Stimulated activated CD4-positive, alpha-beta T cell treated with anti-CD3 and anti-CD28 coated beads, Interleukin-12 subunit alpha, Interleukin-12 subunit beta, amount 100 ng/mL, for 4 hours (primary cell): Measurements from ENCODE around the gene OGDH.
"Not testable (repeated sequence)": the region's sequence is repeated elsewhere in the genome, so short reads cannot be mapped to it uniquely, and the experiment has no call there.

ENCODE experiments used
- DNase-seq: peaks from one replicate; pipeline ENCODE4 v3.0.0-alpha.2; 2020

The OGDH gene

DNA sequence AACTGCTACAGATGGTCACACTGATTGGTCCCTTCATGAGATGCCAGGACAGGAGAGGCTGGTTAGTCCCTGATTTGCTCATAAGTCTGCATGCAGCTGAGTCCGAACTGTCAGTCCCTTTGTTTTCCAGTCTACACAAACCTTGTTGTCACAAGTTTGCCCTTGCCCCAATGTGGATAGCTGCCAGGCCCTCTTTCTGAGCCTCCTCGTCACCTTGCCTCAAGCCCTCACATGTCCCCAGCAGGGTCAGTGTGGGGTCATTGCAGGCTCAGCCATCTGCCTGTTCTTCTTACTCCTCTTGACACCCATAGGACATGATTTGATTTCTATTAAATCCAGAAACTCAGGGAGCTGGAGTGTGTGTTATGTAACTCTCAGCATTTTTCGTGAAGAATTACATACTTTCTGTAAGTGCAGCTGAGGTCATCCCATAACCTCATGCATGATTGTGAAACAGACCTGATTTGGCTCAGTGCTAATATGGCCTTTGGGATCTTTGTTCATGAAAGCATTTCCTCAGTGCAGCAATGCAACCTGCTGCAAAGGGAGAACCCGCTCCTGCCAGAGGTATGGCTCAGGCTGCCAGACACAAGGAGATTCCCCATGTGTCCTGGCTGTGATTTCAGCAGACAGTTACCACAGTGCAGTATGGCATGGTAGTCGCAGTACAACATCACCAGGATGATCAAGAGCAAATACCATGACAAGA, 72.2 kb downstream of the OGDH start:
- no peak for DNase-seq

DNA sequence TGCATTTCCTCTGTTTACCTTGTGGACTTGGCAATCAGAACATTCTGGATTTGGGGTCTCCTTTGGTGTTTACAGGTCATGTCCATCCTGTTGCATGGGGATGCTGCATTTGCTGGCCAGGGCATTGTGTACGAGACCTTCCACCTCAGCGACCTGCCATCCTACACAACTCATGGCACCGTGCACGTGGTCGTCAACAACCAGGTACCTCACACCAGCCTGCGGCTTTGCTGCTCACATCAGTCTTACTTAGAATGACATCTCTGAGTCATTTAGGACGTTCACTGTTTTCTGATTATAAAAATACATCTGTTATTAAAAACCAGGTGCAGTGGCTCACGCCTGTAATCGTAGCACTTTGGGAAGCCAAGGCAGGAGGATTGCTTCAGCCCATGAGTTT, 75.2 kb downstream of the OGDH start:
- DNase-seq, result no peak

DNA sequence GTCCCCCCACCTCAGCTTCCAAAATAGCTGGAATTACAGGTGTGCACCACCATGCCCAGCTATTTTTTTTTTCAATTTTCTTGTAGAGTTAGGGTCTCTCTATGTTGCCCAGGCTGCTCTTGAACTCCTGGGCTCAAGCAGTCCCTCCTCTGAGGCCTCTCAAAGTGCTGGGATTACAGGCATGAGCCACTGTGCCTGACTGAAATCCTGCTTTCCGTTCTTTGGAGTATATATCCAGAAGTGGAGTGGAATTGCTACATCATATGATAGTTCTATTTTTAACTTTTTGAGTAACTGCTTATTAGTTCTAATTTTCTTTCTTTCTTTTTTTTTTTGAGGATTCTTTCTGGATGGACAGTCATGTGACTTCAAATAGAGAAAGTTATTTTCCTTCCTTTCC, 79.3 kb downstream of the OGDH start:
- DNase-seq, result no peak

DNA sequence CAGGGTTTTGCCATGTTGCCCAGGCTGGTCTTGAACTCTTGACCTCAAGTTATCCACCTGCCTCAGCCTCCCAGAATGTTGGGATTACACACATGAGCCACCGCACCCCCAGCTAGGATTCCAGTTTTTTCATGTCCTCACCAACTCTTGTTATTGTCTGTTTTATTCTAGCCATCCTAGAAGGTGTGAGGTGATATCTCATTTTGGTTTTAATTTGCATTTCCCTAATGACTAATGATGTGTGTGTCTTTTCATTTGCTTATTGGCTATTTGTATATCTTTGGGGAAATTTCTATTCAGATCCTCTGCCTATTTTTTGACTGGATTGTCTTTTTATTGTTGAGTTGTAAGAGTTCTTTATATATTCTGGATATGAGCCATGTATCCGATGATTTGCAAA, 83.0 kb downstream of the OGDH start:
- DNase-seq, result no peak

DNA sequence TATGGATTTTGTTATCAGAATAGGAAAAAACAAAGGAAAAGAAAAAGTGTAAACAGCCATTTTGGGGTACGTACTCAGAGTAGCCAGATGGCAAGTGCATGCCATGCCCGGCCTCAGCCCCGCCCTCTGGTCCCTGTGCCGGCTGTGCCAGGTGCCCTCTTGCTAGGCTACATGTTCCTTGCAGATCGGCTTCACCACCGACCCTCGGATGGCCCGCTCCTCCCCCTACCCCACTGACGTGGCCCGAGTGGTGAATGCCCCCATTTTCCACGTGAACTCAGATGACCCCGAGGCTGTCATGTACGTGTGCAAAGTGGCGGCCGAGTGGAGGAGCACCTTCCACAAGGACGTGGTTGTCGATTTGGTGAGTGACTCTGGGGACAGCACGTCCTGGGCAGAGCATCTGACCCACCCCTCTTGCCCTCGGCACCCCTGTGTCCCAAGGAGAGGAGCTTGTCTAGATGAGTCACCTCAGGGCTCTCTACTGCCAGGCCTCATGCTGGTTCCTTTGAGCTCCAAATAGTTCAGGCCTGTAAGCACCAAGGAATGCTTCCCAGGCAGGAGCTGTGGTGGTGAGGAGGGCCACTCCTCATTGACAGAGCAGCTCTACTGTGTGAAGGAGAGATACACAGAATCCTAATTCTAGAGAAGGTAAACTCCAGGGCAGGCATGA, 87.3 kb downstream of the OGDH start:
- no peak for DNase-seq

DNA sequence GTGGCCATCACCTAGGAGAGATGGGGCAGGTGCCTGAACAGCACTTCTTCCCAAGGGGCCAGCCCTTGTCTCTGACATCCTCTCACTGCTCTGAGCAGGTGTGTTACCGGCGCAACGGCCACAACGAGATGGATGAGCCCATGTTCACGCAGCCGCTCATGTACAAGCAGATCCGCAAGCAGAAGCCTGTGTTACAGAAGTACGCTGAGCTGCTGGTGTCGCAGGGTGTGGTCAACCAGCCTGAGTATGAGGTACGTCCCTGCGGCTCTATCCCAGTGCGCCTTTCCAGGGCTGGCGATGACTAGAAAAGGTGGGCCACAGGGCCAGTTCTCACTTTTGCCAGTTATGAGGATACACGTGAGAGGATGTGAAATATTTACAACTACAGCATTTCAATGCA, 87.9 kb downstream of the OGDH start:
- DNase-seq, result no peak

DNA sequence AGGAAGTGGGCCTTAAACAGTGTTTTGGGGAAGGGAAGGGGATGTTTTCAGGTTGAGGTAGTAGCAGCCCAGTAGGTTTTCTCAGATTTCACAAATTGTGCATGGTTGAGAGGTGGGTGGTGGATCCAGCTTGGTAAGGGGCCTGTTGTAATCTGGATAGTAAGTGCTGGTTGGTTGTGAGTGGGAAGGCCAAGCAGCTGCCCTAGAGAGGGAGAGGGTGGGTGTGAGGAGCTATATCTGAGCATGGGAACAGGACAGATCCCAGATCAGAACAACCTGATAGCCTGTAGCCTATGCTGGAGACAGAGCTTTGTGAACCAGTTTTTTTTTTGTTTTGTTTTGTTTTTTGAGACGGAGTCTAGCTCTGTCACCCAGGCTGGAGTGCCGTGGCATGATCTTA, 88.3 kb downstream of the OGDH start:
- no peak for DNase-seq

DNA sequence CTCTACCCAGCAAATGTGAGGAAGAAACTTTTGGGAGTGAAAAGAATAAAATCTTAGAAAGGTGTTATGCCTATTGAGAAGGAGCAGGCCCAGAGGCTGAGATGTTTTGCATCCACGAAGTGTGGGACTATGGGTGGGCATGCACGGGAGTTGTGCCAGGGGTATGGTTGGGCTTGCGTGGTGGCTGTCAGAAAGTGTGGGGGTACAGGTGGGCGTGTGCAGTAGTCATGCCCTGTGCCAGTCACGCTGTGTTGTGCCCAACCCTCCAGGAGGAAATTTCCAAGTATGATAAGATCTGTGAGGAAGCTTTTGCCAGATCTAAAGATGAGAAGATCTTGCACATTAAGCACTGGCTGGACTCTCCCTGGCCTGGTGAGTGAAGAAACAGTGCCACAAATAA, 89.3 kb downstream of the OGDH start:
- DNase-seq, result no peak

DNA sequence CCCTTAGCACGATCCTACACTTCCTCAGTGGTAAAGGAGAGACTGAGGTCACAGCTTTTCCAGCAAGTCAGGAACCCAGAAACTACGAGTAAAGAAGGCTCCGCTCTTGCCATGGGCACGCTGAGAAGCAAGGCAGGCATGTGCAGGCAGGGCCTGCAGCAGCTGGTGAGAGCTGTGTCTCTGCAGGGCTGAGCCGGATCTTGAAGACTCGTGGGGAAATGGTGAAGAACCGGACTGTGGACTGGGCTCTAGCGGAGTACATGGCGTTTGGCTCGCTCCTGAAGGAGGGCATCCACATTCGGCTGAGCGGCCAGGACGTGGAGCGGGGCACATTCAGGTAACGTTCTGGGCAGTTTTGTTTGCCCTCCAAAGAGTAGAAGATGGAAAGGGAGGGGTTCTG, 90.3 kb downstream of the OGDH start:
- no peak for DNase-seq

DNA sequence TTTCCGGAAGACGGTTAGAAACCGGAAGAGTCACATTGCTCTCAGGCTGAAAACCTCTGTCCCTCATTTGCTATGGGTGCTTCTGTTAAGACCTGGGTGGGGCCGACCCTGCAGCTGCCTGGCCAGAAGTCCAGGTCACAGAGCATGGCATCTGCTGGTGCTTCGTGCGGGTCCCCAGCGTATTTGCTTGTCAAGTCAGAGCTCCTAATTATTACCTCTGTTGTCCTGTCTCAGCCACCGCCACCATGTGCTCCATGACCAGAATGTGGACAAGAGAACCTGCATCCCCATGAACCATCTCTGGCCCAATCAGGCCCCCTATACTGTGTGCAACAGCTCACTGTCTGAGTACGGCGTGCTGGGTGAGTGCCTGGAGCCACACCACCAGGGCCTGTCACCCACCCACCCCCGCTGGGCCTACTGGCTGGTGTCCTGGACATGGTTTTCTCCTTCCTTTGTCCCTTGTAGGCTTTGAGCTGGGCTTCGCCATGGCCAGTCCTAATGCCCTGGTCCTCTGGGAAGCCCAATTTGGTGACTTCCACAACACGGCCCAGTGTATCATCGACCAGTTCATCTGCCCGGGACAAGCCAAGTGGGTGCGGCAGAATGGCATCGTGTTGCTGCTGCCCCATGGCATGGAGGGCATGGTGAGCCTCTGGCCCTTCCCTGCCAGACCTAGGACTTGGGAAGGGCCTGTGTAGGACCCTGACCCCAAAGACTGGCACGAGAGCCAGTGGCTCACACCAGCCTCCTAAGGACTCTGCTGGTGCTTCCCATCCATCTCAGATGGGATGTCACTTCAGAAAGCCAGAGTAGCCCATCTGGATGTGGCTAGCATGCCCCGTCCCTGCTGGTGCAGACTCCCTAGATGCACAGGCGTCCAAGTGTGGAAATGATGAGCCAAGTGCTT, 91.0 kb downstream of the OGDH start:
- DNase-seq, result no peak

DNA sequence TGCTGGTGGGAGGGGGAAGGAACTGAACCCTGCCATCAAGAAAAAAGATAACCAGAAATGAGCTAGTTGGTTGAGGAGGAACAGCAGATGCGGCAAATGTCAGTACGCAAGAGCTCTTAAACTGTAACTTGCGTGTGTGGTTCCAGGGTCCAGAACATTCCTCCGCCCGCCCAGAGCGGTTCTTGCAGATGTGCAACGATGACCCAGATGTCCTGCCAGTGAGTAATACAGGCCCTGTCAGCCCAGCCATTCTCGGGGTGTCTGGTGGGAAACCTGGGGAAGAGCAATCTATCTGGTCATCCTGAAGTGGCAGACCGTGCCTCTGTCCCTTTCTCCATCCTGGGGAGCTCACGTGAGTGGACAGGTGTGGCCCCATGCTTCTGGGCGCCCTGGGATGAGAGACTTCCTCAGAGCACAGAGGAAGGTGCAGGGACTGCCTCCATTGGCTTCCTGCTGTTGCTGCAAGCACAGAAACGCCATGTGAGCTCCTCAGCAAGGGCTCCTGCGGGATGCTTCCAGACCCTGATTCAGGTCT, 91.7 kb downstream of the OGDH start:
- DNase-seq, result no peak

DNA sequence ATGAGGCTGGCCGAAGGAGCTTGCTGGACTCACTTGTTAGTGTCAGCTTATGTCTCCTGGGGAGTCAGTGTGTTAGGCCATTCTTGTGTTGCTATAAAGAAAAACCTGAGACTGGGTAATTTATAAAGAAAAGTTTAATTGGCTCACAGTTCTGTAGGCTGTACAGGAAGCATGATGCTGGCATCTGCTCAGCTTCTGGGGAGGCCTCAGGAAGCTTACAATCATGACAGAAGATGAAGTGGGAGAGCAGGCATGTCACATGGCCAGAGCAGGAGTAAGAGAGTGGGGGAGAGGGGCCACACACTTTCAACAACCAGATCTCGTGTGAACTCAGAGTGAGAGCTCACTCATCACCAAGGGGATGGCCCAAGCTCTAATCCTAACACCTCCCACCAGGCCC, 93.2 kb downstream of the OGDH start:
- not testable (repeated sequence) for DNase-seq

DNA sequence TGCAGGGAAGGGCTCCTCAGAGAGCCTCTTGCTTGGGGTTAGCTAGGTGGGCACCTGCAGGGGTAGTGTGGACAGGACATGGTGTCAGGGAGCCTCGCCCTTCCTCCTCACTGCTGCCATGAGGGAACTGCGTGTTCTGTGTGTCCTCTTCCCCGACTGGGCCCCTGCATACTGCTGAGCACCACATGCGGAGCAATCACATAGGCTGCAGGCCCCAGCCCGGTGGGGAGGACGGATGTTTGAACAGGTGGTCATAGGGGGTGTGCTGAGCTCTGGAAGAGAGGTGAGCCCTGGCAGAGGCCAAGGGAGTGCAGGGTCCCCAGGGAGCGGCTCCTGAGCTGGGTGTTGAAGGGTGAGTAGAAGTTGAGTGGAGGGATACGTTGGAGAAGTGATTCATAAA, 93.9 kb downstream of the OGDH start:
- DNase-seq, result no peak

DNA sequence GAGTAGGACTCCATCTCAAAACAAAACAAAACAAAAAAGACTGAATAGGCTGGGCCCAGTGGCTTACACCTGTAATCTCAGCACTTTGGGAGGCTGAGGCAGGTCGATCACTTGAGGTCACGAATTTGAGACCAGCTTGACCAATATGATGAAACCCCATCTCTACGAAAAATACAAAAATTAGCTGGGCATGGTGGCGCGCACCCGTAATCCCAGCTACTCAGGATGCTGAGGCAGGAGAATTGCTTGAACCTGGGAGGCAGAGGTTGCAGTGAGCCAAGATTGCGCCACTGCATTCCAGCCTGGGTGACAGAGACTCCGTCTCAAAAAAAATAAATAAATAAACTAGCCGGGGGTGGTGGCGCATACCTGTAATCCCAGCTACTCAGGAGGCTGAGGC, 97.0 kb downstream of the OGDH start:
- DNase-seq, result not testable (repeated sequence)

DNA sequence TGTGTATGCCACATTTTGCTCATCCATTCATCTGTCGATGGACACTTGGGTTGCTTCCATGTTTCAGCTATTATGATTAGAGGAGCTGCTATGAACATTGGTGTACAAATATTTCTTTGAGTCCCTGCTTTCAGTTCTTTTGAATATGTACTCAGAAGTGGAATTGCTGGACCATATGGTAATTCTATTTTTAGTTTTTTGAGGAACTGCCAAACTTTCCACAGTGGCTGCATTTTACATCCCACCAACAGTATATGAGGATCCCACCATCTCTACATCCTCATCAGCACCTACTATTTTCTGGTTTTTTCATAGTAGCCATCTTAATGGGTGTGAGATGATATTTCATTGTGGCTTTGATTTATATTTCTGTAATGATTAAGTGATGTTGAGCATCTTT, 97.5 kb downstream of the OGDH start:
- no peak for DNase-seq

DNA sequence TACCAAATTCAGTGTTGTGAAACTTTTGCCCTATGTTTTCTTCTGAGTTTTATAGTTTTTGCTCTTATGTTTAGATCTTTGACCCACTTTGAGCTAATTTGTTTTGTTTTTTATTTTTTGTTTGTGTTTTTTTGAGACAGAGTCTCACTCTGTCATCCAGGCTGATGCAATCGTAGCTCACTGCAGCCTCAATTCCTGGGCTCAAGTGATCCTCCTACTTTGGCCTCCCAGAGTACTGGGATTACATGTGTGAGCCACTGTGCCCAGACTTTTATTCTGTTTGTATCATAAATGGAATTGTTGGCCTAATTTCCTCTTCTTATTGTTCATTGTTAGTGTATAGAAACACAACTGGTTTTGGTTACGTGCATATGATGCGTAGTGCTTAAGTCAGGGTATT, 99.0 kb downstream of the OGDH start:
- no peak for DNase-seq

DNA sequence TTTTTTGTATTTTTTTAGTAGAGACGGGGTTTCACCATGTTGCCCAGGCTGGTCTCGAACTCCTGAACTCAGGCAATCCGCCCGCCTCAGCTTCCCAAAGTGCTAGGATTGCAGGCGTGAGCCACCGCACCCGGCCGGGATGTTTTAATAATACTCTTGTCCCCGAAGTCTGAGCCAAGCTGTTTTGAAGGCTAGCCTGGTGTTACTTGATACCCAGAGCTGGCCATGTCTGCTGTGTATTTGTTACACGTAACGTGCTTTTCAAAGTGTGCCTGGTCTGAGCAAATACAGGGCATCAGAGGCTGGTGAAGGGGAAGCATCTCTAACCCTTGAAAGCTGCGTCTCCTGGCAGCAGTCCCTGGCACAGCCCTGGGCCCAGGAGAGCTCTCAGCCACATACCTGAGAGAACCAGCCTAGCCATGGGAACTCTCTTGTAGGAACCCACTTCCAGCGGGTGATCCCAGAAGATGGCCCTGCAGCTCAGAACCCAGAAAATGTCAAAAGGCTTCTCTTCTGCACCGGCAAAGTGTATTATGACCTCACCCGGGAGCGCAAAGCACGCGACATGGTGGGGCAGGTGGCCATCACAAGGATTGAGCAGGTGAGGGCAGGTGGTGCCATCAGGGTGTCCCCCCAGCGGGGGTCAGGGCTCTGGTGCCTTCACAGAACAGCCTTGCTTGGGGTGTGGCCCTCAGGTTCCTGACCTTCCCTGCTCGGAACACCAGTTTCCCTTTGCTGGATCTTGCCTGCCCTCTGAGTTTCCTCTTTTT, 100.5 kb downstream of the OGDH start:
- no peak for DNase-seq

DNA sequence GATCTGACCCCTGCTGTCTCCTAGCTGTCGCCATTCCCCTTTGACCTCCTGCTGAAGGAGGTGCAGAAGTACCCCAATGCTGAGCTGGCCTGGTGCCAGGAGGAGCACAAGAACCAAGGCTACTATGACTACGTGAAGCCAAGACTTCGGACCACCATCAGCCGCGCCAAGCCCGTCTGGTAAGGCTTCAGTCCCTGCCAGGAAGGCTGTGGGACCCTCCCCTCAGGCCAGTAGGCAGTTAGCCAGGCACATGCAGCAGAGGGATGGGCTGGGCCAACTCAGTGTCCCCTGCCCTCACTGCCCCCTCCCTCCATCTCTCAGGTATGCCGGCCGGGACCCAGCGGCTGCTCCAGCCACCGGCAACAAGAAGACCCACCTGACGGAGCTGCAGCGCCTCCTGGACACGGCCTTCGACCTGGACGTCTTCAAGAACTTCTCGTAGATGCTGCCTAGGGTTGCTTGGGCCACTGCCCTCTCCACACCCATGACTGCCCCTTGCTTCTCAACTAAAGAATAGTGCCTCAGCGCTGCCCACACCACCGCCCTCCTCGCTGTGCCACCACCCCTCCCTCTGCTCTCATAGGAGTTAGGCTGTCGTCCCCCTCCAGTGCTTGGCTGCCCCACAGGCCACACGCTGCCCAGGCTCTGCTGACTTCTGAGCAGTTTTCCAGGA, 101.3 kb downstream of the OGDH start:
- no peak for DNase-seq

DNA sequence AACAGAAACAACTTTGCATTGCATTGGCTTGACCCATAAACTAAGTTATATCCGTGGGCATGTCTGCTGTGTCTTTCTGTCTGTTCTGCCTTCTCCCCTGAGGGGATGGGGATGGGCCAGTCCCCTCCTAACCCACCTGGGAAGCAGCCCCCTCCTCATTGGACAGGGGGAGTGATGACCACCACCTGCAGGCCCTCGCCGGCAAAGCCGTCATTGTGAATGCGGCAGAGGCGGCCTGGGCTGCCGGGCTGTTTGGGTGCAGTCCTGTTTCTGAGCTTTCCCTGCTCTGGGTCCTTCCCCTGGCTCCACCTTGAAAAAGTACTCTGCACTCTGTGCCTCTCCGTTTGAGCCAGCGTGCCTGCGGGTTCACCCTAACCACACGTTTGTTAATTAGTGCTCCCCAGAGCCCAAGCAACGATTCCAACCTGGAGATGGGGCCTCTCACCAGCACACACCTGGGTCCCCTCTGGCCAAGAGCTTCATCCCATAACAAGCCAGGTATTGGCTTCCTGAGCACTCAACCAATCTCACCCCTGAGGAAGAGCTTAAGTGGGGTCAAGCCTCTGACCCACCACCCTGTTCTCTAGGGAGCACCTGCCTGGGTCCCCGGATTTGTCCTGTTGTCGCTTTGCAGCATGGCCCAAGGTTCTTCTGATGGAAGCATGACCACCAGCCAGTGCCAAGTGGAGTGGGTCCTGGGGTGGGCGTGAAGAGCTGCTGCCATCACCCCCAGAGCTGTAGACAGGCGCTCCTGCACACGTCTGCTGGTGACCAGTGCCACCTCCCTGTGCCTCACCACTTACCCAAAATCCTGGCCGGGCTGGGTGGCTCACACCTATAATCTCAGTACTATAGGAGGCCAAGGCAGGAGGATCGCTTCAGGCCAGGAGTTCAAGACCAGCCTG, 102.8 kb downstream of the OGDH start:
- no peak for DNase-seq

DNA sequence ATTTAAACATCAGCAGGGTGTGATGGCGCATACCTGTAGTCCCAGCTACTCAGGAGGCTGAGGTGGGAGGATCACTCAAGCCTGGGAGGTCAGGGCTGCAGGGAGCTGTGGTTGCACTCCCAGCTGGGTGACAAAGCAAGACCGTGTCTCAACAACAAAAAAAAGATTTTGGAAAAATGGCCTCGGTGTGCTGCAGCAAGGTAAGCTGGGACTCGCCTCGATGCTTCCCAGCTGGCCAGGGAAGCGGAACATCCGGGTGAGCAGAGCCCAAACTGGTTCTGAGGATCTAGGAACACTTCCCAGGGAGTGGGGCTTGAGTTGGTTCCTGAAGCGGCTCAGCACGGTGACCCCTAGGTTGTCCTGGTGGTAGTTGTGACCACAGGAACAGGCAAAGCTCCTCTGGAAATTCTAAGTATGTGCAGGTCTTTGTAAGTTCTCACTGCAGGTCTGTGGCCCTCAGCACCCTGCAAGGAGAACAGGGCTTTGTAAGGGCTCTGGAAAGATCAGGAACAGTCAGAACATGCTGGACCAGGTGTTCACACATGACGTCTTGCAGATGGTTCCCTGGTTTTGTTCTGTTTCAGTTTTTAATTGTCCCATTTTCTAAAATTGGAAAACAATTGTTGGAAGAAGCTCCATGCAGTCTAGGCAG, 103.6 kb downstream of the OGDH start:
- no peak for DNase-seq

DNA sequence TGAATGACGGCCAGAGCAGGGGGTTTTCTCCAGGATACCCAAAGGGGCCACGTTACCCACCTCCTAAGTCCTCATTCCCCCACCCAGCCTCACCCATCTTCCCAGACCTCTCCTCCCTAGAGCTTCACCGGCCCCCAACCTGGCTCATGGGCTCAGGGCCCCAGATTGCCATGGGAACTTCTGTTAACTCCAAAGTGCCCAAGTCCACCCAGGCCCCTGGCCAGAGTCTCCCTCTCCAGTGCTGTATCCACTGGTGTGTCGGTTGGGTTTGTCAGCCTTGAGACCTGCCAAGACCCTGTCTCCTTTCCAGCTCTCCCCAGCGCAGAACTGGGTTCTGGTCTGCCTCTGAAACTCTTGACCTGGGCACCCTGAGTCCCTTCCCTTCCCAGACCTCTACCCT, 105.1 kb downstream of the OGDH start:
- DNase-seq, result no peak
